H9 (cell line): ENCODE measurements around the gene OR12D1. TPM values are rescaled to one million over a fixed set of nuclear protein-coding genes. Genes with fewer than 3 reads are reported as not detected.
"Not testable (repeated sequence)": the region's sequence is repeated elsewhere in the genome, so short reads cannot be mapped to it uniquely, and the experiment has no call there.

Experiments
- DNase-seq: peaks from one replicate; pipeline ENCODE4 v3.0.0-alpha.2; 2017
- H2AFZ ChIP-seq: one replicate; pipeline ENCODE4 v1.6.1; 2013; ENCODE audit warnings: mild to moderate bottlenecking, low read length, control low read depth, moderate library complexity
- H2AK5ac ChIP-seq: 2 replicates; pipeline ENCODE4 v1.6.1; 2013; ENCODE audit warnings: low read length, control low read depth, mixed read lengths; ENCODE audit not compliant: insufficient read length
- H2BK120ac ChIP-seq: one replicate; pipeline ENCODE4 v1.6.1; 2013; ENCODE audit warnings: low read depth, mild to moderate bottlenecking, low read length, control low read depth, inconsistent platforms; ENCODE audit not compliant: poor library complexity, severe bottlenecking
- H2BK12ac ChIP-seq: 2 replicates; pipeline ENCODE4 v1.6.1; 2013; ENCODE audit warnings: low read length, control low read depth, mixed read lengths, low read depth; ENCODE audit not compliant: insufficient read length
- H2BK15ac ChIP-seq: 2 replicates; pipeline ENCODE4 v1.6.1; 2013; ENCODE audit warnings: low read depth, low read length, control low read depth
- H2BK20ac ChIP-seq: one replicate; pipeline ENCODE4 v1.6.1; 2013; ENCODE audit warnings: low read depth, mild to moderate bottlenecking, low read length, control low read depth, inconsistent platforms; ENCODE audit not compliant: poor library complexity, severe bottlenecking
- H2BK5ac ChIP-seq: 2 replicates; pipeline ENCODE4 v1.6.1; 2013; ENCODE audit warnings: low read length, control low read depth, mixed read lengths; ENCODE audit not compliant: insufficient read length
- H3K14ac ChIP-seq: 2 replicates; pipeline ENCODE4 v1.6.1; 2013; ENCODE audit warnings: low read length, control low read depth; ENCODE audit not compliant: insufficient read depth
- H3K18ac ChIP-seq: 2 replicates; pipeline ENCODE4 v1.6.1; 2013; ENCODE audit warnings: low read depth, mild to moderate bottlenecking, mixed read lengths, low read length, control low read depth; ENCODE audit not compliant: insufficient read length
- H3K23ac ChIP-seq: 2 replicates; pipeline ENCODE4 v1.6.1; 2013; ENCODE audit warnings: low read length, control low read depth, mixed read lengths, low read depth; ENCODE audit not compliant: insufficient read length
- H3K23me2 ChIP-seq: 2 replicates; pipeline ENCODE4 v1.6.1; 2013; ENCODE audit warnings: low read depth, mild to moderate bottlenecking, mixed read lengths, low read length, control low read depth; ENCODE audit not compliant: insufficient read length, poor library complexity, severe bottlenecking
- H3K27ac ChIP-seq: 2 replicates; pipeline ENCODE4 v1.5.1; 2013; ENCODE audit warnings: low read length, control low read depth, mixed read lengths, low read depth; ENCODE audit not compliant: insufficient read length
- H3K27me3 ChIP-seq: 2 replicates; pipeline ENCODE4 v1.6.1; 2013; ENCODE audit warnings: low read length, control low read depth, inconsistent platforms; ENCODE audit not compliant: insufficient read depth
- H3K4ac ChIP-seq: 2 replicates; pipeline ENCODE4 v1.6.1; 2013; ENCODE audit warnings: low read depth, mild to moderate bottlenecking, control low read depth, inconsistent platforms, low read length, moderate library complexity
- H3K4me1 ChIP-seq: 2 replicates; pipeline ENCODE4 v1.6.1; 2013; ENCODE audit warnings: low read length, control low read depth, inconsistent platforms; ENCODE audit not compliant: insufficient read depth
- H3K4me2 ChIP-seq: 2 replicates; pipeline ENCODE4 v1.6.1; 2013; ENCODE audit warnings: low read length, control low read depth, mixed read lengths; ENCODE audit not compliant: insufficient read length, insufficient read depth
- H3K56ac ChIP-seq: 2 replicates; pipeline ENCODE4 v1.6.1; 2013; ENCODE audit warnings: low read depth, mild to moderate bottlenecking, mixed read lengths, low read length, control low read depth; ENCODE audit not compliant: insufficient read length
- H3K79me1 ChIP-seq: 2 replicates; pipeline ENCODE4 v1.6.1; 2013; ENCODE audit warnings: low read depth, mild to moderate bottlenecking, moderate library complexity, low read length, control low read depth, inconsistent platforms; ENCODE audit not compliant: insufficient read depth, poor library complexity, severe bottlenecking
- H3K79me2 ChIP-seq: 2 replicates; pipeline ENCODE4 v1.6.1; 2013; ENCODE audit warnings: low read length, control low read depth, inconsistent platforms; ENCODE audit not compliant: insufficient read depth
- H3K9ac ChIP-seq: 2 replicates; pipeline ENCODE4 v1.6.1; 2013; ENCODE audit warnings: low read length, control low read depth, mixed read lengths; ENCODE audit not compliant: insufficient read length; ENCODE audit errors: extremely low read depth
- H3K9me3 ChIP-seq: one replicate; pipeline ENCODE4 v1.6.1; 2013; ENCODE audit warnings: low read depth, low read length, inconsistent platforms; ENCODE audit not compliant: control insufficient read depth
- H3T11ph ChIP-seq: one replicate; pipeline ENCODE4 v1.6.1; 2013; ENCODE audit warnings: mild to moderate bottlenecking, low read length, control low read depth, inconsistent platforms
- H4K20me1 ChIP-seq: one replicate; pipeline ENCODE4 v1.6.1; 2013; ENCODE audit not compliant: control insufficient read depth, insufficient read length, insufficient read depth
- H4K5ac ChIP-seq: 2 replicates; pipeline ENCODE4 v1.6.1; 2013; ENCODE audit warnings: low read depth, mild to moderate bottlenecking, mixed read lengths, low read length, control low read depth; ENCODE audit not compliant: insufficient read length
- H4K8ac ChIP-seq: replicated peaks from 2 replicates; pipeline ENCODE4 v1.6.1; 2013; ENCODE audit warnings: low read length, control low read depth, mixed read lengths, low read depth; ENCODE audit not compliant: insufficient read length
- H4K91ac ChIP-seq: 2 replicates; pipeline ENCODE4 v1.6.1; 2013; ENCODE audit warnings: low read depth, mild to moderate bottlenecking, moderate library complexity, mixed read lengths, low read length, control low read depth; ENCODE audit not compliant: insufficient read length
- H3K27ac Mint-ChIP-seq, 3 experiments: 2 replicates in 2 of 3; 3 replicates in 1 of 3; pipeline ENCODE4 v1.8.0; 2020 to 2021; ENCODE audit warnings: mixed read lengths in 3 of 3, mild to moderate bottlenecking in 1 of 3, moderate library complexity in 1 of 3
- H3K27me3 Mint-ChIP-seq: 2 replicates; pipeline ENCODE4 v1.8.0; 2021; ENCODE audit warnings: low read depth, mild to moderate bottlenecking, moderate library complexity, mixed read lengths
- H3K36me3 Mint-ChIP-seq, 3 experiments: 2 replicates in 2 of 3; 3 replicates in 1 of 3; pipeline ENCODE4 v1.8.0; 2020 to 2021; ENCODE audit warnings: low read depth in 3 of 3, mixed read lengths in 3 of 3; ENCODE audit not compliant: insufficient read depth in 1 of 3
- H3K4me1 Mint-ChIP-seq, 2 experiments: 2 replicates each; pipeline ENCODE4 v1.8.0; 2020; ENCODE audit warnings: mixed read lengths in 2 of 2
- H3K4me3 Mint-ChIP-seq, 2 experiments: 2 replicates in 1 of 2; 3 replicates in 1 of 2; pipeline ENCODE4 v1.8.0; 2020 to 2021; ENCODE audit warnings: mild to moderate bottlenecking in 2 of 2, mixed read lengths in 2 of 2, moderate library complexity in 1 of 2
- H3K9me3 Mint-ChIP-seq, 2 experiments: 2 replicates in 1 of 2; 3 replicates in 1 of 2; pipeline ENCODE4 v1.8.0; 2020; ENCODE audit warnings: mild to moderate bottlenecking in 2 of 2, mixed read lengths in 2 of 2, moderate library complexity in 1 of 2
- CTCF ChIP-seq: fragments of 200-600 bp; sonication (generic); conservative IDR thresholded peaks from 3 replicates; pipeline ENCODE4 v1.8.0; 2021; ENCODE audit warnings: antibody characterized with exemption, mild to moderate bottlenecking
- WGBS: extraction: QIAGEN DNeasy Blood & Tissue Kit; methylation state at CpG from one replicate; pipeline ENCODE4 v1.1.7; 2013; ENCODE audit warnings: missing lambda C conversion rate, low lambda C conversion rate, mixed read lengths; ENCODE audit not compliant: insufficient read length; ENCODE audit errors: extremely low coverage; 5-methylcytosine and 5-hydroxymethylcytosine counted together
- total RNA-seq: library from RNA; stranded (reverse); gene quantifications from 2 replicates; pipeline ENCODE4 v1.2.1, GENCODE V29; 2021

OR12D1 gene
- total RNA-seq, 1 experiment from 2014 or later = not detected

DNA sequence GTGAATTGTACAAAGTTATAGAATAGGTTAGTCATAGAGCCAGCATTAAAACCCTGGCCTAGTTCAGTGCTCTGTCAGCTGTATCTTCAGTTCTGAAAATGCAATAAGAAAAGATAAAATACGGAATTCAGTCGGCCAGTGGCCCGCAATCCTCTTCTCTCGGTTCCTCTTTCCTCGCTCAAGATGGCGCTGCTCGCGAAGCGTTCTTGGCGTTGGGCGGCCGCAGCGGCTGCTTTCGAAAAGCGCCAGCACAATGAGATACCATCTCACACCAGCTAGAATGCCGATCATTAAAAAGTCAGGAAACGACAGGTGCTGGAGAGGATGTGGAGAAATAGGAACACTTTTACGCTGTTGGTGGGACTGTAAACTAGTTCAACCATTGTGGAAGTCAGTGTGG is 22.0 kb downstream of the OR12D1 start:
- not testable (repeated sequence) for H2BK15ac ChIP-seq, H3K4me3 Mint-ChIP-seq, H2BK12ac ChIP-seq, H2AFZ ChIP-seq, H3K9me3 ChIP-seq, H3K23ac ChIP-seq, H3K4me1 Mint-ChIP-seq, H2BK120ac ChIP-seq, H3K36me3 Mint-ChIP-seq, H4K5ac ChIP-seq, H3K23me2 ChIP-seq, H3K4ac ChIP-seq, H3K18ac ChIP-seq, H2BK5ac ChIP-seq, H2BK20ac ChIP-seq, H3K27me3 ChIP-seq, H3K79me1 ChIP-seq, H4K8ac ChIP-seq, H2AK5ac ChIP-seq, H3K9ac ChIP-seq, H3K4me1 ChIP-seq, H3K27me3 Mint-ChIP-seq, H4K20me1 ChIP-seq, H3K56ac ChIP-seq, H3K79me2 ChIP-seq, H3T11ph ChIP-seq, H3K27ac ChIP-seq, H4K91ac ChIP-seq, H3K14ac ChIP-seq, H3K27ac Mint-ChIP-seq, H3K9me3 Mint-ChIP-seq, H3K4me2 ChIP-seq
- WGBS = no CpG with 5 or more reads among the region's 18 CpGs
- peak; percentile 55 for TF ChIP-seq CTCF
- DNase-seq = peak; percentile 52
